Astrocyte of the cerebellum (primary cell): ENCODE measurements around the gene WLS.

Experiments used
- DNase-seq: peaks from one replicate; pipeline ENCODE4 v3.0.0-alpha.2; 2011; ENCODE audit warnings: low read depth
- H3K4me3 ChIP-seq: 2 replicates; pipeline ENCODE4 v1.5.1; 2011; ENCODE audit warnings: mild to moderate bottlenecking, low read depth, low read length, moderate library complexity
- in situ Hi-C: cut with HindIII; loops from 2 replicates; pipeline ENCODE4 v1.10.0; 2017; ENCODE audit warnings: low sequenced_read_pairs
- TF ChIP-seq, protein P1 (sequence below): IDR thresholded peaks from 2 replicates; pipeline ENCODE4 v1.5.1; 2012; ENCODE audit warnings: low read length, low read depth, moderate library complexity, mild to moderate bottlenecking; ENCODE audit errors: missing control alignments

WLS gene

DNA sequence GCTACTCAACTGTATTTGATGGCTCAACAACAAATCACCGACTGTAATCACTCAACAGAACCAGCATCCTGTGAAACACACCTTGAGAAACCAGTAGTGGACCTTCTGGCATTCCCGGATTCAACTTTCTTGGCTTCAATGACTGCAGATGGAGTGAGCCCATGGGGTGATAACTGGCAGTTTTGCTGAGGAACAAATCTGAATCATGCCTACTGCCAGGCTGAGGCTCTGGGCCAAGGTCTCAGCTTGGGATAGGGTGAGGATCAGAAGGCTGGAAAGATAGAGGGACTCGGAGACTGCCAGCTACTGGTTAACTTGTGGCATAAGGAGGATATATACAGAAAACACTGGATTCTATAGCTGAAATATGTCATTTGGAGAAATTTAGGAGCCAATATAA is 118.4 kb downstream of the WLS start:
- in situ Hi-C loops = loop anchor here (25.0 kb wide), 1 partner anchor 577 kb away; no protein-coding TSS in a partner anchor
- no peak overlapping the region for H3K4me3 ChIP-seq
- TF ChIP-seq, protein P1, sequence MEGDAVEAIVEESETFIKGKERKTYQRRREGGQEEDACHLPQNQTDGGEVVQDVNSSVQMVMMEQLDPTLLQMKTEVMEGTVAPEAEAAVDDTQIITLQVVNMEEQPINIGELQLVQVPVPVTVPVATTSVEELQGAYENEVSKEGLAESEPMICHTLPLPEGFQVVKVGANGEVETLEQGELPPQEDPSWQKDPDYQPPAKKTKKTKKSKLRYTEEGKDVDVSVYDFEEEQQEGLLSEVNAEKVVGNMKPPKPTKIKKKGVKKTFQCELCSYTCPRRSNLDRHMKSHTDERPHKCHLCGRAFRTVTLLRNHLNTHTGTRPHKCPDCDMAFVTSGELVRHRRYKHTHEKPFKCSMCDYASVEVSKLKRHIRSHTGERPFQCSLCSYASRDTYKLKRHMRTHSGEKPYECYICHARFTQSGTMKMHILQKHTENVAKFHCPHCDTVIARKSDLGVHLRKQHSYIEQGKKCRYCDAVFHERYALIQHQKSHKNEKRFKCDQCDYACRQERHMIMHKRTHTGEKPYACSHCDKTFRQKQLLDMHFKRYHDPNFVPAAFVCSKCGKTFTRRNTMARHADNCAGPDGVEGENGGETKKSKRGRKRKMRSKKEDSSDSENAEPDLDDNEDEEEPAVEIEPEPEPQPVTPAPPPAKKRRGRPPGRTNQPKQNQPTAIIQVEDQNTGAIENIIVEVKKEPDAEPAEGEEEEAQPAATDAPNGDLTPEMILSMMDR = no peak
- DNase-seq = no peak

DNA sequence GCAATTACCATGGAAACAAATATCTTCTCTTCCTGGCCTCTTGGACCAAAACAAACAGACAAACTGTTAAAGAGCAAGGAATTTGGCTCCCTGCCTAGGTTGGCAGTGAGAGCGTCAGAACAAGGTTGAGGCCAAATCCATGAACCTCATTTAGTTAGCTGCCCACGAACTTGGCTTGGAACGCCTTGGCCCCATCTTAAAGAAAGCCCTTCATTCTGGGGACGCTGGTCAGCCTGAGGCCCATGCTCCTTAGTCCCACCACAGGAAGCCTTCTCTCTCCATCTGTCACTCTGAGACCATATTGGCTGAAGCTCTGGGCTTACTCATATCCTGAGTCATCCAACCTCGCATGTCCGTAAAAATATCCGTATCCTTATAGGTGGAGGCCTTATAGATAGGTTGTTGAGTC is 119.5 kb downstream of the WLS start:
- no peak overlapping the region for H3K4me3 ChIP-seq
- in situ Hi-C loops = loop anchor here (25.0 kb wide), 1 partner anchor 576 kb away; no protein-coding TSS in a partner anchor
- TF ChIP-seq, protein P1 = no peak
- peak; percentile 64 for DNase-seq

DNA sequence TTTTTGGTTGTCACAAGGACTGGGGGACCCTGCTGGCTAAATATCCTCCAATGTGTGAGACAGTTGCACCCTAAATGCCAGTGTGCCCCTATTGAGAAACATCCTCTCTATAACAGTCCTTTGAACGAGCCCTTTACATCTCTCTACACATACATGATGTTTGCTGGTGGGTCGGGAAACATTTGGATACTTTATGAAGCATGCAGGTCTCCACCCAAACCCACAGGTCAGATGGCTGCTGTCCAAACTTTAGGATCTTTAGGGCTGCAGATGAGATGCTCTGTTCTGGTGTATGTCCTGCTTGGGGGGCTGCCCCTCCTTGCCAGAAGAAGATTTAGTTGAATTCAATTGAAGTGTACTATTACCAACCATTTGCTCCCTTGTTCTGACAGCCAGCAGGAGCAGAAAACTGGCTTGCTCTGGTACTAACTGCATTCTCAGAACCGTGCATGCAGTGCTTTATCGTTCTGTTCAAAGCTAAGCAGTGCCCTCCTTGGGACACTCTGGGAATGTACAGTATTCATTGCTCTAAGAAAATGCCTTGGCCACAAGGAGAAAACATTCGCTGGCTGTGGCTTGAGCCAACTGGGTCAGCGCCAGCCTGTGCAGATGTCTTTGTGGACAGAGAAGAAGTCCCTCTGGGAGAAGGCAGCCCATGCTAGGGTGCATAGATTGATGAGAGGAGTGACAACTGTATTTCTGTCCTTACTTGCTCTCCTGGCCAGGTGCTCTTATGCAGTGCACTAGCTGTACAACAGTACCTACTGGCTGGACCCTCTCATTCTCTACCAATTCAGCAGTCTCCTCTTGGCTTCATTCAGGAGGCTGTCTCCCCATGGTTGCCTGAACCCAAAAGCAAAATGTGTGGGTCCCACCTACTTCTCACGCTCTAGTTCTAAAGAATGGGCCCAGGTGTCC is 120.5 kb downstream of the WLS start:
- no peak overlapping the region for H3K4me3 ChIP-seq
- in situ Hi-C loops = loop anchor here (25.0 kb wide), 1 partner anchor 574 kb away; no protein-coding TSS in a partner anchor
- DNase-seq = peak; percentile 90
- TF ChIP-seq, protein P1 = peak; percentile 82

DNA sequence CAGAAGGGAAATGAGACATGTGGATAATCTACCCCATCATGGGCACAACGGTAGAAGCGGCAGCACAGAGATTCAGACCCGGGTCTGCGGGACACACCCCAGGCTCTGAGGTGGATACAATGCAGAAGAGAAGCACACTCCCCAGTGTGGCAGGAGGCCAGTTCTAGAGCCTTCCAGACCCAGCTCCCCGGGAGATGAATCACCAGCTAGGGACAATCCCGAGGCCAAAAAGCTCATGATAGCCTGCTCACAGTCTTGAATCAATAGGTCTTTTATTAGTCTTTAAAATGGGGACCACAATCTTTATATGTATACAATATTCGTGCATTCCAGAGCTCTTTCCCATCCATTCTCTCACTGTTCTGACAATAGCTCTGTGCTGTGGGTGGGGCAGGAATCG is 124.6 kb downstream of the WLS start:
- no peak for DNase-seq
- TF ChIP-seq, protein P1 = no peak
- in situ Hi-C loops = loop anchor here (25.0 kb wide), 1 partner anchor 570 kb away; no protein-coding TSS in a partner anchor
- H3K4me3 ChIP-seq = no peak overlapping the region

DNA sequence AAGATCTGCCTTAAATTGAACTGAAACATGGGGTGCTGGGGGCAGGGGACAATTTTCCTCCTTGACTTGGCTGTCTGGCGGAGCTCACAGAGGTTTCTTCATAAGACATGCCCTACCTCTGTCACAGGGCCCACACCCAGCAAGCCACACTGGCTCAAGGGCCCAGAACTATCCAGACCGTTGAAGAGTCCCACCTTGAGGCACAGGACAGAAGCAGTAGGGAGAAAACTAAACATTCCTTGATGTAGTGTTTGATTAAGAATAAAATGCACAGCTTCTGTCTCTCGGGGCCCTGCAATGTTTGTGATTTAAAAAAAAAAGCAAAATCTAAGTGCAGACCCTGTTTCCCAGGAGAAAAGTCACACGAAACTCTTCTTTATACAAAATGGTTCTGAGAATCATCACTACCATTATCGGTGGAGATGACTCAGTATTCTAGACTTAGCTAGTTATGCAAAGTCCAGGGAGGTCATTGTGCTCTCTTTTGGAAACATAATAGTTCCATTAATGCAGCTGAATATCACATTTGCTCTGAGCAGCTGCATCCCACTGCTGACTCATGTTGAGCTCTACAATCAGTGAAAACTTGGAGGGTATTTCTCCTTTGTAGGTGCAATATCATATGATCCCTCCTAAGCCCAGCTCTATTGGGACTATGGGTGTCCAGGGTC is 128.3 kb downstream of the WLS start:
- TF ChIP-seq, protein P1 = no peak

DNA sequence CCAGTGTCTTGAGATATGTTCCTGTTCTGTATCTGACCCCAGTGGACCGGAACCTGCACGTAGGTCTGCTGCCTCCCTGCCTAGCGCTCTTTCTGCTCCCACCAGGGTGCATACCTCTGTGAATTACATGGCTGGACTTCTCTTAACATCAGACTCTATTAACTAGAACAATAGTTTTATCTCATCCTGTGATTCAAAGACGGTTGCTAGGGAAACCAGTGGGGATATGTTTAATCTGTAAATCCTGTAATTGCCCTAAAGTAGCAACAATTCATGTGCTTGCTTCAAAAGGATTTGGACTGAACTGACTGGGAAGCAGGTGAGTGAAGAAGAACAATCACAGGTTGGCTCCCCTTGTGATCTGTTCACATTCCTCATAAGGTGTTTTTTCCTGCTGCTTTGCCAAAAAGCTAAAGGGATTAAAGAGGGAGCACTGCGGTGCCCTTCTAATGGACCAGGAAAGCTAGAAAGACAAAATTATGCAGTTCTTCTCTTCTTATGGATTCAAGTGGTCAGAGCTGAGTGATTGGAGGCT is 129.2 kb downstream of the WLS start:
- in situ Hi-C loops = loop anchor here (25.0 kb wide), 1 partner anchor 566 kb away; no protein-coding TSS in a partner anchor
- TF ChIP-seq, protein P1 = no peak
- no peak for DNase-seq
- no peak overlapping the region for H3K4me3 ChIP-seq

More for the DNA sequence above, 128.3 kb downstream of the WLS start:
- H3K4me3 ChIP-seq = no peak overlapping the region
- in situ Hi-C loops = loop anchor here (25.0 kb wide), 1 partner anchor 567 kb away; no protein-coding TSS in a partner anchor
- peak; percentile 36 for DNase-seq
